HG03354 (cell line): ENCODE results near the gene PLXNA4.

Experiments
- ATAC-seq: cut with Tn5 transposase; IDR thresholded peaks from one replicate; pipeline ENCODE4 v1.9.1; 2021; ENCODE audit warnings: mild to moderate bottlenecking; ENCODE audit not compliant: unreplicated experiment, poor library complexity, severe bottlenecking

PLXNA4 gene

DNA sequence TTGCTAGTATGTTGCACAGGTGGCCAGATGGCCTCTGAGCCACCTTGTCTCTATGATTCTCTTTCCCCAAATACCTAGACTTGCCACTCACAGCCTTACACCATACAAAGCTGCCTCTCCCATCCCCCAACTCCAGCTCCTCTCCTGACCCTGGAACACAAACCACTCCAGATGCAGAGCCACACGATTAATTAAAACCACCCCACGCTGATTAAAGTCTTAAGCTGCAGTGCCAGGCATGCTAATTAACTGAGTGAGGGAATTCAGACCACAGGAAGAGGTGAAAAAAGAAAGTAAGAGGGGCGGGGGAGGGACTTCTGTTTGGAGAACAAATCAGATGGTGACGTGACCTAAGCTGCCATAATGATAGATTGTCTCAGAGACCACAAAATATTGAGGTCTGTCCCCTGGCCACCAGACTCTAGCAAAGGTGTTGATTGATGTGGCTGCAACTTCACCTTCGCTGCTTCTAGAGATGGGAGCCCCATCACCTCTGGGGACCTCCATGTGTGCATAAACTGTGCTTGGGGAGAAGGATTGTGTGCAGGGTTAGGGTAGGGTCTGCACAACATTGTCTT is 331.3 kb downstream of the PLXNA4 start:
- ATAC-seq: no peak

DNA sequence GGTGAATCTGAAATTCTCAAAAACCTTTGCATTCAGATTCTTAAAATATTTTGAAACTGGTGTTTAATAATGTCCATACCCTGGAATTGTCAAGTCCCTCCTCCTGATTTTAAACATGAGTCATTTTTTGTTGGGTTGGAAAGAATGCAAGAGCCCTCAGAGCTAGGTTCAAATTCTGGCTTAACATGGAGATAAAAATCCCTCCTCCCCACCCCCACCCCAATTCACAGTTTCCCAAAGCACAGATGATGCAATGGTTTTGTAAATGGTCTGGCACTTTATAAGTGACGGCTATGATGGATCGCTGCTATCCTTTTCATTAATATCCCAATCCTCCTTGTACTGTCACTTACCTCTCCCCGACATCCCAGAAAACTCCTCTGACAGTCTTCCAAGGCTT is 332.8 kb downstream of the PLXNA4 start:
- no peak for ATAC-seq

DNA sequence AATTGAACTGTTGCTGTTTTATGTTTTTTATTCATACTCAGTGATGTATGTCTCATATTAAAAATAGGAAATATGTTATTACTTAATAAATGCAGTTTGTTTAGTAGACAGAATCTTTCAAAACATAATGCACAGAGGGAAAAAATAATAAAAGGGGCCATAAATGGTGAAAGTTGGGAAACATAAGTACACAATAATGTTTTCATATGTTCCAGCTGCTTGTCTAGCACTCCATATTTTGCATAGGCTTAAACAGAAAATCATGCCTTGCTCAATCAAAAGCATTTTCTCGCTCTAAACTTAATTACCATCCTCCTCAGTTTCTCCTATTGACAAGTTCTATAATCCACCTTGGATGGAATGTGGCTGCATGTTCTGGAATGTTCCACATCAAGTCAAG is 333.2 kb downstream of the PLXNA4 start:
- no peak for ATAC-seq

DNA sequence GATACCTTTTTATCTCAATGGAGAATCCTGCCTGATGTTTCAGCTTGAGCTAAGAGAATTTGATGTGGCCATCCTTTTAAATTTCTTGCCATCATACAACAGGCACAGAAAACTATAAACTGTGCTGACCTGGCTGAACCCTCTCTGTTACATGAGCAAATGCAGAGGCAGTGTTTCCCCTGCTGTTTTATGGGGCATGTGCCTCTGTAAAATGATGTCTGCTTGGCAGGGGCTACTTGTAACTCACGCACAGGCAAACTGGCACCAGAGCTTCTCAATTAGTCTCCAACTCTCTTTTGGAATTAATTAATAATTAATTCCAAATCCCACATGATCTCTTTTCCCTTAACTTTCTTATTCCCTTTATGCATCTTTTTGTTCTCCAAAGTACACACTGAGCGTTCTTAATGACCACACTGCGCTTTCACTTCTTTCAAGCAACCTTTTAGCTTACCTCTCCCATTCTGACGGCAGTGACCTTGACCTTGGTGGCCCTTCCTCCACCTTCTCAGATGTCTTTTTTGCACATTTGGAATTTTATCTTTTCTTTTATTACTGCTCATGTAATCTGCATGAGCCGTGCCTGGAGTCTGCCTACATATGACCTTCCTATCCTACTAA is 334.0 kb downstream of the PLXNA4 start:
- ATAC-seq: no peak

DNA sequence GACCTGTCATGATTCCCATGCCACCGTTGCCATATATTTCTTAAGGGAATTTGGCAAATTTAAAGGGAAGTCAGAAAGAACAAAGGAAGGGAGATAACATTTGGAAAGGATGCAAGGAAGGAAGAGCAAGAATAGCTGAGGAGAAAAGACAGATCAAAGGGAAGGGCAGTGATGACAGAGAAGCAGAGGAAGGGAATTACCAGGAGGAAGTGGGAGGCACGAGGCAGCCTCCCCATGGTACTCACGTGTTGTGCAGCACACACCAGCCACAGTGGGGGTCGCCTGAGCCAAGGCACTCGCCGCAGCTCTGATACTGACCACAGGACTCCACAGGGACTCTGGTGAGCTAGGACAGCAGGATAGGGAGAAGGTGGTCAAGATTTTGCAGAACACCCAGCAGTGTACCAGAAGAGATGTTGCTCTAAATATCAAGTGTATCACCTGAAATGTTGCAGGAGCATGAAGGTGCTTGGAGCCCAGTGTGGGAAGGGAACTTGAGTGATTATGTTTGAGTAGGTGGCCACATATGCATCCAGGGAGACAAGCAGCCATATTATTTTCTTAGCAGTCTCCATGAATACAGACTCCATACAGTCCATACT is 335.3 kb downstream of the PLXNA4 start:
- no peak for ATAC-seq

DNA sequence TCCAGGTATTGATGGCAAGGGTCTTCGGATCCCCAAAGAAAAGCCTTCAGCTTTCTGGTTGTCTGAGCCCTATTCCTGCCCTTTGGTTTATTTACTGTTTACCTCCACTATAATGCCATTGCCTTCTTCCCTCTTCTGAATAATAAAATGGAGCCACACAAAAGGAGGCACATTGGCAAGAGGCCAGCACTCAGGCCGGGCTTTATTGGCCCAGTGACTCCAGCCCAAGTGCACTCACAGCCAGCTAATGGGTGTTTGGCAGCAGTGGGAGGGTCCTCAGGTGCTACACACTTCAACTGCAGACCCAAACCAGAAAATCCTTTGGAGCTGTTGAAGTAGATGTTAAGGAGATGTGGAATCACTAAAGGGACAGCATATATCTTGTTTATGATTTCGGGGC is 336.0 kb downstream of the PLXNA4 start:
- no peak for ATAC-seq

DNA sequence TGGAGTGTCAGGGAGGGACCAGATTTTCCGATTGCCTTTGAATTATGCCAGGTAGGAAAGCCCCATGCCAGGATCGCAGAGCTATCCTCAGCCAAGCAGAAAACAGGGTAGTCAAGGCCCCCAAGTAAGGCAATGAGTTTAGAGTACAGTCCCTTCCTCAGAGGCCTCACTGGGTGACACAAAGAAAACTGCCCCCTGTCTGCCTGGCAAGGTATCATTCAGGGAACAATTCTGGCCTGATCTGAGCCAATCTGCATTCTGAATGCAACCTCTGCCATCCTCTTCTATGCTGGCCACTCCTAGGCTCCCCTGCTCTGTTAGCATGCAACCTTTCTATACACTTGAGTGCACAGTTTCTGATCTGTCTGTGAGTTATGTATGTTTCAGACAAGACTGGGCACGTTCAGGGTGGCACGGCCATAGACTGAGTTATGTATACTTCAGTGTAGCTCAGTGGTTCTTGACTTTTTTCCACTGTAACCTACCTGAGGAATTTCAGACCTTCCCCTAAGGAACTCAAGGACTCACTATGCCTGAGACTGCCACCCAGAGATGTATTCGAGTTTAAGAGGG is 336.8 kb downstream of the PLXNA4 start:
- ATAC-seq: no peak

DNA sequence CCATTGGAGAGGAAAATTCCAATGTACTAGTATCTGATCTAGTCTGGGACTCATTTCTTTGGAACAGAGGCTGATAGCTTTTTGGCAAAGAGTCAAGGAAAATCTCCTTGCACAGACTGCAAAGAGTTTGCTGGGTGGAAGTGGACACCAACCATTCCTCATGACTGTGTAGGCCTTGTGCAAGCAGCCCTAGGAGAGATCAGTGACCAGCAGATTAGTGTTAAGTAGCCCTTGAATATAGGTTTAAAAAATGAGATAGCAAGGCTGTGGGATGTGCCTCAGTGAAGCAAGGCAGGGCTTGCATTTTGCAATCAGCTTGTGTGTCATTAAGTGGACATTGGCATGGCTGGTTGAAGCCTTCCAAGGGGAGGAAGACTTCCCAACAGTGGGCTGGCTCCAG is 341.6 kb downstream of the PLXNA4 start:
- no peak for ATAC-seq

DNA sequence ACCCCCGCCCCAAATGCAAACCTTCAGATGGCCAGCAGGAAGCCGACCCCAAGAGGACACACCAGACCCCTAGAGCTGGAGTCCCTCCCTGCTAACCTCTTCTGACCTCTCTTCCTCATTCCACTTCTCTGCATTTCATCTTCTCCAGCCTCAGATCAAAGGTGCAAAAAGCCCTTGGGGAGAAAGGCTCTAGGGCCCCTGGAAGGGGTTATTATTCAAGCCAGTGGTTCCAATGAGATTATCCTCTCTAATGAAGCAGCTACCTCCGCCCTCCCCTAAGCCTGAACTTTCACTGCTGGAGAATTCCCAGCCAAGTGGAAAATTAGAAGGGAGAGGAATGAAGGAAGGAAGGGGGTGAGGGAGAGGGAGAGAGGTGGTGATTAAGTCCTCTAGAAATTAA is 343.9 kb downstream of the PLXNA4 start:
- ATAC-seq: no peak

DNA sequence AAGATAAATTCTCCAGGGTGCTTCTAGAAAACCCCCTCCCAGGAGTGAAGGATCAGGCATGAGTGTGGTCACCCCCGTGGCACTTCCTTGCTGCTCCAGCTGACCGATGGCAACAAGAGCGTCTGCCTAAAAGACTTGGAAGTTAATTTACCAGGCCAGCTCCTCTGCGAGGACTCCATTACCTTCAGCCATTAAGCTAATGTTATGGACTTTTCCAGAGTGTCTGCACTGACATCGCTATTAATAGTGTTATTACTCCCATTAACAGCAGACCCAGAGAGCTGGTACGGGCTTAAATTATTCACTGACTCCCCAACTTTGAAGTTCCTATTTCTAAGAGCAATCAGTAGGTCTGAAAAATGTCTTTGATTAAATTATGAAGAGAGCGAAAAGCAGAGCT is 345.8 kb downstream of the PLXNA4 start:
- no peak for ATAC-seq

DNA sequence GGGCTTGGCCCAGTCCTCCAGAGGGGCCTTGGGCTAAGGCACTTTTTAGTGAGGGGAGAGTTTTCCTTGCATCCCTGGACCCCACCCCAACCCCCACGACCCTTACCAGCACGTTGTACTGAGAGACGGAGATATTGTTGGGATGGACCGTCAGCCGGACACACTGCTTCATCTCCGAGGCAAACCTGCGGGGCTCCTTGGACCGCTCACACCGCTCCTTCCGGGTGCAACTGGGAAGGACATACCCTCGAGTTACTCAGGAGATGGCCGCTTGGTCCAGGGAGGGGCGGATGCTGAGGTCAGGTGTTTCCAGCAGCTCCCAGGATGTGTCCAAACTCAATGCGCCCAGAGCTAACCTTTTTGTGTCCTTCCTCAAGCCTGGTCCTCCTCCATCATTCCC is 348.0 kb downstream of the PLXNA4 start:
- no peak for ATAC-seq

DNA sequence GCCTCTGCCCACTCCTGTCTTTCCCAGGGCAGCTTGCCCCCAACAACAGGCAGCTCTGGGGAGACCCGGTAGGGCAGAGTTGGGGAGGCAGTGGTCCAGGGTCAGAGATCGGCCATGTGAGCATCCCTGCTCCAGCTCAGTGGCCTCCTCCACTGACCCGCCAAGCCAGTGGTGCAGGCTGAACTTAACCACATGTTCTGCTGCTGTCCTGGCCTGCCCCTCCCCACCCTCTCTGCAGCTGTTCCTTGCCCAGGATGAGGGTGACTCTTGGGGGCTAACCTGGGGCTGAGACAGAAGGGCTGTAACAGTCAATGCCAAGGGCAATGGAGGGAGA is 349.3 kb downstream of the PLXNA4 start:
- ATAC-seq: no peak

DNA sequence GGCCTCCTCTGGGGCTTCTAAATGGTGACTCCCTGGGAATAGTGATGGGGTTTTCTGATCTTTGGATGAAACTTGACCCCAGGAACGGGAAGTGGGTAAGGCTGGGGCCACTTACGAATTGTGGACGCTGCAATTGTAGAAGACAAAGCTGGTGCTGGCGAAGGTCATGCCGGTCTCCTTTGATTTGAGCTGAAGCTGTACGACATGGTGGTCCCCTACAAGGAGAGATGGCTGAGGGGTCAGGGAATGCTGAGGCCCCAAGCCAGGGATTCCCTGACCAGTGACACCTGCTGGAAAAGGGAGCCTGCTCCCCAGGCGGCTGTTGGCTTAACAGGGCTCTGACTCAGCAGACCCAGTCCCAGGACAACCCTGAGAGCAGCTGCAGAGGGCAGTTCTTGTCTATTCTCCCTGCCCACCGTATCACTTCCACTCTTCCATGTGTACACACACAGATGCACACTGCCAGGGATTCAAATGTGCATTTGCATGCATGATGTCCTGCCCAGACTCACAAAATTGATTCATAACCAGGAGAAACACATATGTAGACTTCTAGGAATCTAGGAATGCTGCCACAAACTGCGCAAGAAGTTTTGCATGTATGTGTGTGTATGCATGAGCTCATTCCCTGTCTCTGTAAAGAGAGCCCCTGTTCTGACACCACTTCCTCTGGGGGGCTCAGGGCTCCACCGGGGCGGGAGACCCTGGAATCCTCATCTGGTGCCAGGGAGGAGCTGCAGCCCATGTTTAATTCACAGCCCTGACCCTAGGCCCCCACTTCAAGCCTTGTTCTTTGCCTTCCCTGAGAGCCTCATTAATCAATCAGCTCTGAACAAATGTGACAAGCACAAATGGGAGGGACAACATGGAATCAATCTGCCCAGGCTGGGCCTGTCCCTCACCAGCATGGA is 350.0 kb downstream of the PLXNA4 start:
- no peak for ATAC-seq

DNA sequence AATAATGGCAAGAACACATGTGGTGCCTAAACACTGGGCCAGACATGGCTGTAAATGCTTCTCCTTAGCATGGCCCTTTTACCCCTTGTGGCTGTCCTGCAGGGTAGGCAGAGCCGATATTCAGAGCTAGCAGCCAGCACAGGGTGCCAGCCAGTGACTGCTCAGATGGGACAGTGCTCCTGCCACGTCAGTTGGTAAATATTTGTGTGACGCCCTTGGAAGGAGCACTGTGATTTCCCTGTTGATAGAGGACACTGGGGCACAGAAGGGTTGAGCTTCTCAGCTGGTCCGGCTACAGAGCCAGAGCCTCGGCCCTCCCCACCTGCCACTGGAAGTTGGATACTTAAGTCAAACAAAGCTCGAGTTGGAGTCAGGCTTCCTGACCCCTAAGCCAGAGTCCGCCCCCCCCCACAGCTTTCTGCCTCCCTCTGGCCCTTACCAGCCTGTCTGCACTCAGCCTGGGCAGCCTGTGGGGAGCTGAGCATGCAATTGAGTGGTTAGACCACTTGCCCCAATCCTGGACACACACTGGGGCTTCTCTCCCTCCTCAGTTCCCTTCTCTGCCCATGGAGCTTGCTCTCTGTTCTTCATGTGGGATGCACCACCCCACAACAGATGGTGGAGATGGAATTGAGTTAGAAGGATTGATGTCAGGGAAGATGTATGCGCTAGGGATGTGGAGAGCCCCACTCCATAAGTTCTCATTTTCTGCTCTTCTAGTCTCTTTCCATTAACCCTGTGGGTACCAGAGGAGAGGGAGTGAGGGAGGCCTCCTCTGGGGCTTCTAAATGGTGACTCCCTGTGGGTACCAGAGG is 350.8 kb downstream of the PLXNA4 start:
- no peak for ATAC-seq

DNA sequence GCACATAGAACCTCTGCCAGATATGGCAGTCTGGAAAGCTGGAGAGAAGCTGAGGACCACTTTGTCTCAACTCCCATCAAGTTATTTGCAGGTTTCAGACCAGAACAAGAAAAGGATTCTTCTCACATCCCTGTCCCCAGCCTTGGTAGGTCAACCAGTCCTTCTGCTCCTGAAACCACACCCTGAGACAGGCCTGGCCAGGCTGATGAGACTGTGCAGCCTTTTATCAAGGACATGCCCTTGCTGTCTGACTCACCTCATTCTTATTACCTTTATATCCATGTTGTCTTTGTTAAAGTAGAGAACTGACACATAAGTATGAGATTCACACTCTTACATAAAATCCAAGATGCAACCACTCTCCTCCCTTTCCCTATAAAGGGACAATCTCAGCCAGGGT is 354.9 kb downstream of the PLXNA4 start:
- no peak for ATAC-seq

DNA sequence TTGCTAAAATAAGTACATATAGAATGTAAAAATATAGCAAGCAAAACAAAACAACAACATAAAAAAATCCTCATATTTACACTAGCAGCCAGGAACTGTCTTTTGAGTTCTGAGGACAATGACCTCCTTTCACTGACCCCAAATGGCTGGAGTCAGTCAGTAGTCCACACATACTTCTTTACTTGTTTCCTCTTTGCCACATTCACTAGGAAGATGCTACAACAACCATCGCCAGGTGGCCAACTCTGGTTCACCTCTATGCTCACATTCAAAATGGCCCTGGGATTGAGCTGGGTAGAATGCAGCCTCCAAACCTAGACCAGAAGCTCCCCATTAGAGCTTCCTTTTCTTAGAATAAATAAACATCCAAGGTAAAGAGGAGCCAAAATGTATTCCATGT is 356.2 kb downstream of the PLXNA4 start:
- no peak for ATAC-seq

DNA sequence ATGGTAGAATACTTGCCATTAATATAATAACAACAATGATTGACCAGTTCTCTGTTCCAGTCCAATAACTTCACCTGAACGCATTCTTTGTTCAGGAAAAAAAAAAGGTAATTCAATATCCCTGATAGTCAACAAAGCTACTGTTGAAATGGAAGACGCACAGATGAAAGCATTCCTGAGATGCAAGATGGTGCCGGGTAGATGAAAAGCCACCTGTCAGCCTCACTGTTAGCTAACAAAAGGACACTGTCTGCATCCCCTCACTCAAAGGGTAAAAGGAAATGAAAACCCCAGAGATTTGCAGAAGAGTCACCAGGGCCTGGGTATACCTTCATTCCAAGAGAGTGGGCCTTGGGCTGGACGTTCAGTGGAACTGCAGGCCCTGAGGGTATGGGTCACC is 357.4 kb downstream of the PLXNA4 start:
- ATAC-seq: no peak

DNA sequence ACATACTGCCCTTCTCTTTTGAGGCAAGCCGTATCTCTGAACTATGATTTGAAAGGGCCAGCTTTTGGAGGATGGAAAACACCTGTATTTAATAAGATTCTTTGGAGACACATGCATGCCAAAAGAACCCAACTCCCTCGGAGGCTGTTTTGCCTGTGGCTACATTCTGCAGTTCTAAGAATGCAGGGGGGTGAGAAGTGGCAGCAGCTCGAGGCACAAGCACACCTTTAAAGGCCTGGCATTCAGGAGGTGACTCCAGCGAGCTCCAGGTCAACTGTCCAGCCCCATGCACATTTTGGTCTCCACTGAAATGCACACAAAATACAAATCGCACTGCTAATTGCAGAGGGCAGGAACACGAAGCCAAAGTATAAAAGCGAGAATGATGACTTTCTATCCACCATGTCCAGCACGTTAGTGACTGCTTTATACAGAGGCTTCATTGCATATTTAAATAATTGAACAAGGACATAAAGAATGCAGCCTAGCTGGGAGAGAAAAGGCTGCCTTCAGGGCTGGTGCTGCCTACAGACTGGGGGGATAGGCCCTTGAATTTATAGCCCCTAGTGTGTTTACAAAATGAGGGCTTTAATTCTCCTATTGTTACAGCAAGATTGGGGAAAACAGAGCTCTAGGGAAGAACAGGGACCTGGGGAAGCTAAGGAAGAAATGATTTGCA is 359.3 kb downstream of the PLXNA4 start:
- ATAC-seq: no peak

DNA sequence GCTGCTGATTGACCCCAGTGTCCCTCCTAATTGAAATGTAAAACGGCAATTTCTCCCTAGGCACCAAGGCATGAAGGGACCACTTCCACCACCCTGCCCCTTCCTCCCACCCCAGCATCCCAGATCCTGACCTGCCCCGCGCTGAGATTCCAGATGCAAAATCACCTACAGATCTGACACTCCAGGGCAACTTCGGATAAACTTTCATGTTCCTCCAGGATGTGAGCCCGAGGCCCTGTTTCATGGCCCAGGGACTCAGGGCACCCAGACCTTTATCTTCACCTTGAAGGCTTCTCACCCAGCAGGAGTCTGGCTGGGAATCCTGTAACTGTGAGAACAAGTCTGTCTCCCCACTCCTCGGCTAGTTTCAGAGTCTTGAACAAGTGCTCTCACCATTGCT is 361.8 kb downstream of the PLXNA4 start:
- no peak for ATAC-seq
